Heart left ventricle (tissue), 13 donors: Measurements from ENCODE around the gene DDC.

Experiments used
- CTCF ChIP-seq, 12 donors: fragments of 200-600 bp; sonication (generic) in 4 of 12; IDR thresholded peaks; one replicate each; pipeline versions ENCODE4 v1.5.0 to v1.8.0; 2018 to 2022; ENCODE audit warnings: antibody characterized with exemption in 12 of 12, mild to moderate bottlenecking in 5 of 12
- POLR2A ChIP-seq, 2 donors: fragments of 450-650 bp; IDR thresholded peaks; one replicate each; pipeline ENCODE4 v1.6.1; 2017; ENCODE audit warnings: antibody characterized with exemption in 2 of 2, mild to moderate bottlenecking in 2 of 2, moderate library complexity in 2 of 2
- donor health status: ischemic (EF 13 %, LVEDD 7.1; RV severe dilation, severe dysfunction).
- donor health status: DM: no; HTN: yes; CAD: no.
- donor health status: DM: no; HTN: no; CAD: no.
- donor health status: ischemic (EF 25% LVEDD 6.9; RV normal size, moderate dysfunction).
- donor health status: ischemic (EF 25% LVEDD 5.7; RV mildly dilated, moderate dysfunction).
- donor health status: ischemic (EF 35%, LVEDD 5.7; RV mildly dilated, moderate dysfunction).
- donor health status: nonischemic (EF 11% LVEDD 7.7; RV severe dilation, severe dysfunction).
- donor health status: DM: yes; HTN: yes; CAD: no.
- donor health status: PGD.
- donor health status: ischemic (EF 29% LVEDD 5.4; RV normal size, mild dysfunction).
- donor health status: nonischemic (EF 23%, LVEDD 6.1; RV moderate dilation, normal function).

- TF ChIP-seq CTCF (IDR thresholded peaks at IDR 0.05) (no peak), POLR2A (IDR thresholded peaks at IDR 0.05) (no peak)
These were observed 102.8 kb downstream of the DDC start for GRCh38 chr7:50462361-50462760.
